ENCODE measurements around the gene DLST.

DNA sequence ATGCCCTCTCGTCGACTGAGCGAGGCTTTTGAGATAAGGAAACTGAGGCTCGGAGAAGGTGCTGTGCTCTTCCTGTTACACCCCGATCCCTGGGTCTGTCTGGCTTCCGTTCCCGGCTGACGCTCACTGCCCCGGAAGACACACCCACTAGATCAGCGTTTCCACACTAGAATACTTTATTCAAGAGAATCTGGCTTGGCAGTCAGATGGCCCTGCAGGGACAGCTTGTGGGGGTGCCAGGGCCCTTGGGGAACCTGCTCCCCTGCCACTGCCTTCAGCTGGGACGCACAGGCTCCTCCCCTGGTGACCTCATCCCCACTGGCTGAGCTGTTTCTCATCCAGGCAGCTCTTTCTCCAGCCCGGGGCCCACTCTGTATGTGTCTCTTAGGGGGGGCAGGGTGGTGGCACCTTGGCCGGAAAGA lies 60.0 kb downstream of the DLST start:
- no peak for TF ChIP-seq TOX (CRISPR knock-in tag; IDR thresholded peaks at IDR 0.05; ENCODE audit: borderline replicate concordance)
- no peak for TF ChIP-seq ZFP3 (CRISPR knock-in tag; IDR thresholded peaks at IDR 0.05)
- no peak for TF ChIP-seq CSDC2 (CRISPR knock-in tag; IDR thresholded peaks at IDR 0.05)
- no peak for TF ChIP-seq RARB (CRISPR knock-in tag; IDR thresholded peaks at IDR 0.05)
- TF ChIP-seq, protein P1, sequence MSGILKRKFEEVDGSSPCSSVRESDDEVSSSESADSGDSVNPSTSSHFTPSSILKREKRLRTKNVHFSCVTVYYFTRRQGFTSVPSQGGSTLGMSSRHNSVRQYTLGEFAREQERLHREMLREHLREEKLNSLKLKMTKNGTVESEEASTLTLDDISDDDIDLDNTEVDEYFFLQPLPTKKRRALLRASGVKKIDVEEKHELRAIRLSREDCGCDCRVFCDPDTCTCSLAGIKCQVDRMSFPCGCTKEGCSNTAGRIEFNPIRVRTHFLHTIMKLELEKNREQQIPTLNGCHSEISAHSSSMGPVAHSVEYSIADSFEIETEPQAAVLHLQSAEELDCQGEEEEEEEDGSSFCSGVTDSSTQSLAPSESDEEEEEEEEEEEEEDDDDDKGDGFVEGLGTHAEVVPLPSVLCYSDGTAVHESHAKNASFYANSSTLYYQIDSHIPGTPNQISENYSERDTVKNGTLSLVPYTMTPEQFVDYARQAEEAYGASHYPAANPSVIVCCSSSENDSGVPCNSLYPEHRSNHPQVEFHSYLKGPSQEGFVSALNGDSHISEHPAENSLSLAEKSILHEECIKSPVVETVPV (CRISPR knock-in tag; IDR thresholded peaks at IDR 0.05), result no peak
- TF ChIP-seq, protein P2, sequence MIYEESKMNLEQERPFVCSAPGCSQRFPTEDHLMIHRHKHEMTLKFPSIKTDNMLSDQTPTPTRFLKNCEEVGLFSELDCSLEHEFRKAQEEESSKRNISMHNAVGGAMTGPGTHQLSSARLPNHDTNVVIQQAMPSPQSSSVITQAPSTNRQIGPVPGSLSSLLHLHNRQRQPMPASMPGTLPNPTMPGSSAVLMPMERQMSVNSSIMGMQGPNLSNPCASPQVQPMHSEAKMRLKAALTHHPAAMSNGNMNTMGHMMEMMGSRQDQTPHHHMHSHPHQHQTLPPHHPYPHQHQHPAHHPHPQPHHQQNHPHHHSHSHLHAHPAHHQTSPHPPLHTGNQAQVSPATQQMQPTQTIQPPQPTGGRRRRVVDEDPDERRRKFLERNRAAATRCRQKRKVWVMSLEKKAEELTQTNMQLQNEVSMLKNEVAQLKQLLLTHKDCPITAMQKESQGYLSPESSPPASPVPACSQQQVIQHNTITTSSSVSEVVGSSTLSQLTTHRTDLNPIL (CRISPR knock-in tag; IDR thresholded peaks at IDR 0.05; ENCODE audit: low read depth), result no peak
- TF ChIP-seq ZFP30 (CRISPR knock-in tag; IDR thresholded peaks at IDR 0.05), result no peak
- no peak for TF ChIP-seq ISL1 (CRISPR knock-in tag; IDR thresholded peaks at IDR 0.05)
- no peak for TF ChIP-seq ZNF70 (CRISPR knock-in tag; IDR thresholded peaks at IDR 0.05)
- TF ChIP-seq TCF4 (CRISPR knock-in tag; IDR thresholded peaks at IDR 0.05; ENCODE audit: borderline replicate concordance), result no peak
- TF ChIP-seq OSR1 (CRISPR knock-in tag; IDR thresholded peaks at IDR 0.05), result no peak
- TF ChIP-seq, protein P3, sequence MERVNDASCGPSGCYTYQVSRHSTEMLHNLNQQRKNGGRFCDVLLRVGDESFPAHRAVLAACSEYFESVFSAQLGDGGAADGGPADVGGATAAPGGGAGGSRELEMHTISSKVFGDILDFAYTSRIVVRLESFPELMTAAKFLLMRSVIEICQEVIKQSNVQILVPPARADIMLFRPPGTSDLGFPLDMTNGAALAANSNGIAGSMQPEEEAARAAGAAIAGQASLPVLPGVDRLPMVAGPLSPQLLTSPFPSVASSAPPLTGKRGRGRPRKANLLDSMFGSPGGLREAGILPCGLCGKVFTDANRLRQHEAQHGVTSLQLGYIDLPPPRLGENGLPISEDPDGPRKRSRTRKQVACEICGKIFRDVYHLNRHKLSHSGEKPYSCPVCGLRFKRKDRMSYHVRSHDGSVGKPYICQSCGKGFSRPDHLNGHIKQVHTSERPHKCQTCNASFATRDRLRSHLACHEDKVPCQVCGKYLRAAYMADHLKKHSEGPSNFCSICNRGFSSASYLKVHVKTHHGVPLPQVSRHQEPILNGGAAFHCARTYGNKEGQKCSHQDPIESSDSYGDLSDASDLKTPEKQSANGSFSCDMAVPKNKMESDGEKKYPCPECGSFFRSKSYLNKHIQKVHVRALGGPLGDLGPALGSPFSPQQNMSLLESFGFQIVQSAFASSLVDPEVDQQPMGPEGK (CRISPR knock-in tag; IDR thresholded peaks at IDR 0.05; ENCODE audit: borderline replicate concordance), result no peak
- no peak for TF ChIP-seq GLIS3 (CRISPR knock-in tag; IDR thresholded peaks at IDR 0.05)

All from SK-N-SH treated with all-trans-retinoic acid at 6 μM for 48 hours (cell line).